Smooth muscle cell (in vitro differentiated cells): ENCODE data around the gene MRPL34. TPM values are rescaled to one million over a fixed set of nuclear protein-coding genes. Genes with fewer than 3 reads are reported as not detected.

Experiments
- DNase-seq: peaks from one replicate; lab custom pipeline; 2025; ENCODE audit not compliant: unreplicated experiment; lab: John Stamatoyannopoulos, UW
- H2AFZ ChIP-seq: fragments of 200-600 bp; sonication (generic); 2 replicates; pipeline ENCODE4 v1.6.0; 2016; ENCODE audit warnings: antibody characterized with exemption, low read depth, mild to moderate bottlenecking
- H3F3A ChIP-seq: fragments of 200-600 bp; sonication (generic); 2 replicates; pipeline ENCODE4 v1.6.0; 2017; ENCODE audit warnings: antibody characterized with exemption, low read depth
- H3K27ac ChIP-seq: fragments of 200-600 bp; sonication (generic); 2 replicates; pipeline ENCODE4 v1.5.1; 2016; ENCODE audit warnings: low read depth, mild to moderate bottlenecking
- H3K27me3 ChIP-seq: fragments of 200-600 bp; sonication (generic); 2 replicates; pipeline ENCODE4 v1.6.1; 2016; ENCODE audit warnings: low read depth, mild to moderate bottlenecking
- H3K36me3 ChIP-seq: fragments of 200-600 bp; sonication (generic); 2 replicates; pipeline ENCODE4 v1.5.1; 2016; ENCODE audit warnings: low read depth
- H3K4me1 ChIP-seq: fragments of 200-600 bp; sonication (generic); 2 replicates; pipeline ENCODE4 v1.5.1; 2016; ENCODE audit warnings: low read depth
- H3K4me2 ChIP-seq: fragments of 200-600 bp; sonication (generic); 2 replicates; pipeline ENCODE4 v1.6.0; 2016; ENCODE audit warnings: mild to moderate bottlenecking
- H3K4me3 ChIP-seq: fragments of 200-600 bp; sonication (generic); 2 replicates; pipeline ENCODE4 v1.5.1; 2016; ENCODE audit warnings: mild to moderate bottlenecking
- H3K79me2 ChIP-seq: fragments of 200-600 bp; sonication (generic); 2 replicates; pipeline ENCODE4 v1.6.0; 2016; ENCODE audit warnings: low read depth, mild to moderate bottlenecking
- H3K9ac ChIP-seq: fragments of 200-600 bp; sonication (generic); 2 replicates; pipeline ENCODE4 v1.6.0; 2016; ENCODE audit warnings: low read depth
- H3K9me3 ChIP-seq: fragments of 200-600 bp; sonication (generic); replicated peaks from 2 replicates; pipeline ENCODE4 v1.5.1; 2016; ENCODE audit warnings: low read depth
- H4K20me1 ChIP-seq: fragments of 200-600 bp; sonication (generic); 2 replicates; pipeline ENCODE4 v1.6.0; 2016; ENCODE audit warnings: low read depth
- CTCF ChIP-seq: fragments of 200-600 bp; sonication (generic); IDR thresholded peaks from 2 replicates; pipeline ENCODE4 v1.5.1; 2017; ENCODE audit warnings: borderline replicate concordance, mild to moderate bottlenecking, antibody characterized with exemption; ENCODE audit not compliant: insufficient read depth, poor library complexity, severe bottlenecking
- WGBS: methylation state at CpG from one replicate; pipeline ENCODE4 v1.1.7; 2016; ENCODE audit warnings: low lambda C conversion rate; 5-methylcytosine and 5-hydroxymethylcytosine counted together
- polyA plus RNA-seq: library from polyadenylated mRNA; unstranded; fragments of >200 nt; fragmentation: Nextera tagmentation; extraction: Ambion mirVana; gene quantifications from 2 replicates; pipeline ENCODE4 v1.2.1, GENCODE V29; 2016
- total RNA-seq: library from RNA; depleted of rRNA; stranded (reverse); fragments of >200 nt; gene quantifications from 2 replicates; pipeline ENCODE4 v1.2.3, GENCODE V29; 2014

Gene MRPL34
- total and polyA plus RNA-seq, 2 experiments from 2014 or later, result 67.2 to 78.6 TPM

- H2AFZ ChIP-seq, result peak overlapping the region; percentile 61
- no peaks in the 10 kb centered on the region for H3K79me2 ChIP-seq
- TF ChIP-seq CTCF, result peak; percentile 96
- no peak overlapping the region for H3K27ac ChIP-seq
- no peaks in the 10 kb centered on the region for H3F3A ChIP-seq
- H3K4me2 ChIP-seq, result peak overlapping the region; percentile 88
- H3K9me3 ChIP-seq, result no peaks in the 10 kb centered on the region
- 9% methylated on average over 41 of the region's 45 CpGs for WGBS
- DNase-seq, result peak; percentile 64
- no peak overlapping the region for H3K9ac ChIP-seq
- no peaks in the 10 kb centered on the region for H3K4me1 ChIP-seq
- no peaks in the 10 kb centered on the region for H3K36me3 ChIP-seq
- H3K4me3 ChIP-seq, result peak overlapping the region; percentile 40
- no peaks in the 10 kb centered on the region for H4K20me1 ChIP-seq
- H3K27me3 ChIP-seq, result no peaks in the 10 kb centered on the region
Observed at GRCh38 chr19:17282488-17283125, 23.1 kb upstream of the MRPL34 start.

- no peak for DNase-seq
- H3K27ac ChIP-seq, result no peak overlapping the region
- no peak for TF ChIP-seq CTCF
- no peak overlapping the region for H3K4me2 ChIP-seq
- no peak overlapping the region for H3K4me3 ChIP-seq
- H4K20me1 ChIP-seq, result no peaks in the 10 kb centered on the region
- no peaks in the 10 kb centered on the region for H3K4me1 ChIP-seq
- WGBS, result 88% methylated on average over 7 of the region's 7 CpGs
- H3F3A ChIP-seq, result no peaks in the 10 kb centered on the region
- H3K36me3 ChIP-seq, result no peaks in the 10 kb centered on the region
- no peaks in the 10 kb centered on the region for H3K27me3 ChIP-seq
- H3K79me2 ChIP-seq, result no peaks in the 10 kb centered on the region
- no peaks in the 10 kb centered on the region for H3K9me3 ChIP-seq
- H2AFZ ChIP-seq, result no peak overlapping the region
- no peak overlapping the region for H3K9ac ChIP-seq
Observed at GRCh38 chr19:17283504-17283996, 22.1 kb upstream of the MRPL34 start.

- Histone ChIP-seq H3K27ac (no peak overlapping the region), H3K4me1 (no peaks in the 10 kb centered on the region), H3K27me3 (no peaks in the 10 kb centered on the region), H2AFZ (no peak overlapping the region), H3K79me2 (no peaks in the 10 kb centered on the region), H3K4me3 (no peak overlapping the region), H3F3A (no peaks in the 10 kb centered on the region), H3K36me3 (no peaks in the 10 kb centered on the region), H3K4me2 (no peak overlapping the region), H3K9ac (no peak overlapping the region), H4K20me1 (no peaks in the 10 kb centered on the region), H3K9me3 (no peaks in the 10 kb centered on the region)
- TF ChIP-seq CTCF, result no peak
- DNase-seq, result no peak
- 91% methylated on average over 18 of the region's 18 CpGs for WGBS
Observed at GRCh38 chr19:17285415-17286135, 20.1 kb upstream of the MRPL34 start.

- 96% methylated on average over 11 of the region's 11 CpGs for WGBS
- no peak for DNase-seq
- H3K9ac ChIP-seq, result no peak overlapping the region
Observed at GRCh38 chr19:17286263-17286662, 19.4 kb upstream of the MRPL34 start.

More at GRCh38 chr19:17286263-17286662, 19.4 kb upstream of the MRPL34 start:
- no peaks in the 10 kb centered on the region for H3K36me3 ChIP-seq
- no peak overlapping the region for H2AFZ ChIP-seq
- H3K27ac ChIP-seq, result no peak overlapping the region
- H3K79me2 ChIP-seq, result no peaks in the 10 kb centered on the region
- no peak overlapping the region for H3K4me3 ChIP-seq
- no peaks in the 10 kb centered on the region for H3K4me1 ChIP-seq
- no peaks in the 10 kb centered on the region for H4K20me1 ChIP-seq
- no peaks in the 10 kb centered on the region for H3K27me3 ChIP-seq
- TF ChIP-seq CTCF, result no peak
- no peaks in the 10 kb centered on the region for H3F3A ChIP-seq
- no peak overlapping the region for H3K4me2 ChIP-seq
- no peaks in the 10 kb centered on the region for H3K9me3 ChIP-seq
